Adrenal gland (tissue), 5 donors: ENCODE data around the gene SLX1B.
"Not testable (repeated sequence)": the region's sequence is repeated elsewhere in the genome, so short reads cannot be mapped to it uniquely, and the experiment has no call there.

Experiments used
- CTCF ChIP-seq, 6 experiments: fragments of 450-650 bp in 4 of 6; fragments of 200-600 bp in 2 of 6; sonication (generic) in 1 of 6; IDR thresholded peaks; 1 replicate in 5 of 6; 2 replicates in 1 of 6; pipeline versions ENCODE4 v1.5.1 to v1.8.0; 2016 to 2021; ENCODE audit warnings: antibody characterized with exemption in 6 of 6, mild to moderate bottlenecking in 2 of 6, moderate library complexity in 1 of 6
- POLR2A ChIP-seq, 2 donors: fragments of 450-650 bp; IDR thresholded peaks; one replicate each; pipeline ENCODE4 v1.6.1; 2017; ENCODE audit warnings: antibody characterized with exemption in 2 of 2, mild to moderate bottlenecking in 2 of 2, moderate library complexity in 1 of 2
- donor health status: DM: no; HTN: no; CAD: no.

DNA sequence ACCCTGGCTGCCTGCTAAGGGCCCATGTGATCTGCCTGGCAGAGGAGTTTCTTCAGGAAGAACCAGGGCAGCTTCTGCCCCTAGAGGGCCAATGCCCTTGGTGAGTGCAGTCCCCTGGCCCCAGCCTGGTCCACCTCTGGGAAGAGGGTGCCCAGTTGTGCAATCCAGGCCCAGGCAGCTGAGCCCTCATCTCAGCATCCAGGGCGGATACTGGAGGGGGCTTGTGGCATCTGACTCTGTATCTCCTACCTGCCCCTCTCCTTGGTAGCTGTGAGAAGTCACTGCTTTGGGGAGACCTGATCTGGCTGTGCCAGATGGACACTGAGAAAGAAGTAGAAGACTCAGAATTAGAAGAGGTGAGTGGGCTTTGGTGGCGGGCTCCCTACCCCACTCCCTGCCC lies 3.3 kb downstream of the SLX1B start:
- TF ChIP-seq POLR2A, CTCF (IDR thresholded peaks at IDR 0.05): not testable (repeated sequence)
